Panc1 (cell line): ENCODE results near the gene NINL. TPM values are rescaled to one million over a fixed set of nuclear protein-coding genes. Genes with fewer than 3 reads are reported as not detected.

Experiments used
- ATAC-seq: fragments of 200-7000 bp; cut with Tn5 transposase; 2 replicates; pipeline ENCODE4 v1.9.1; 2020; ENCODE audit warnings: mild to moderate bottlenecking, moderate library complexity
- BruUV-seq: library from RNA; stranded (reverse); fragments of 400-500 nt; replicated peaks from 2 replicates; lab custom pipeline; 2021; lab: Mats Ljungman, UMichigan
- CTCF ChIA-PET: fragments of 300-600 bp; sonication (Branson Sonifier 250); formaldehyde crosslinking; loops from one replicate; lab custom pipeline; 2022; ENCODE audit warnings: antibody characterized with exemption; lab: Charles Lee
- POLR2A ChIA-PET: fragments of 300-600 bp; sonication (Branson Sonifier 250); formaldehyde crosslinking; loops from one replicate; lab custom pipeline; 2022; ENCODE audit warnings: antibody characterized with exemption; lab: Charles Lee
- DNase-seq: peaks from one replicate; pipeline ENCODE4 v3.0.0-alpha.2; 2010; ENCODE audit warnings: low read depth, low spot score
- H3K27ac ChIP-seq: 2 replicates; pipeline ENCODE4 v1.5.1; 2011; ENCODE audit warnings: mild to moderate bottlenecking, low read length, inconsistent platforms
- H3K27me3 ChIP-seq: fragments of 200-500 bp; sonication (Bioruptor generic); 2 replicates; pipeline ENCODE4 v1.6.0; 2014; ENCODE audit warnings: low read length, inconsistent platforms; ENCODE audit not compliant: control insufficient read depth, insufficient read depth
- H3K36me3 ChIP-seq: fragments of 200-500 bp; sonication (Bioruptor generic); 2 replicates; pipeline ENCODE4 v1.5.1; 2014; ENCODE audit warnings: inconsistent platforms, mild to moderate bottlenecking, low read length, moderate library complexity; ENCODE audit not compliant: control insufficient read depth, insufficient read depth
- H3K4me1 ChIP-seq: 2 replicates; pipeline ENCODE4 v1.5.1; 2011; ENCODE audit warnings: inconsistent platforms, mild to moderate bottlenecking, low read length, moderate library complexity; ENCODE audit not compliant: control insufficient read depth, insufficient read depth
- H3K4me3 ChIP-seq, 2 experiments: 2 replicates each; pipeline ENCODE4 v1.5.1; 2011 to 2012; ENCODE audit warnings: low read depth in 2 of 2, low read length in 2 of 2, mild to moderate bottlenecking in 2 of 2, inconsistent platforms in 1 of 2, moderate library complexity in 1 of 2
- H3K9me3 ChIP-seq: fragments of 200-500 bp; sonication (Bioruptor generic); 2 replicates; pipeline ENCODE4 v1.5.1; 2014; ENCODE audit warnings: low read depth, mild to moderate bottlenecking, inconsistent platforms, low read length, moderate library complexity; ENCODE audit not compliant: control insufficient read depth, insufficient read depth
- CTCF ChIP-seq: fragments of 450-650 bp; IDR thresholded peaks from 2 replicates; pipeline ENCODE4 v1.5.1; 2017; ENCODE audit warnings: mild to moderate bottlenecking
- POLR2AphosphoS5 ChIP-seq: IDR thresholded peaks from 2 replicates; pipeline ENCODE4 v1.6.1; 2012; ENCODE audit warnings: mild to moderate bottlenecking, low read depth, low read length, moderate library complexity
- REST ChIP-seq, 2 experiments: IDR thresholded peaks; 2 replicates each; pipeline ENCODE4 v1.6.1; 2011 to 2012; ENCODE audit warnings: low read depth in 2 of 2, control low read depth in 1 of 2, low read length in 1 of 2, mild to moderate bottlenecking in 1 of 2, moderate library complexity in 1 of 2; ENCODE audit not compliant: insufficient read depth in 1 of 2
- SIN3A ChIP-seq: IDR thresholded peaks from 2 replicates; pipeline ENCODE4 v1.6.1; 2012; ENCODE audit warnings: low read depth, mild to moderate bottlenecking, low read length, moderate library complexity, borderline replicate concordance; ENCODE audit not compliant: insufficient read depth
- TCF7L2 ChIP-seq: IDR thresholded peaks from 2 replicates; pipeline ENCODE4 v1.6.1; 2011; ENCODE audit warnings: mild to moderate bottlenecking, low read depth, low read length, inconsistent platforms
- in situ Hi-C: cut with HindIII; loops from 2 replicates; pipeline ENCODE4 v1.10.0; 2016; ENCODE audit warnings: low sequenced_read_pairs, low pct_unique_long_range_greater_than_20kb
- intact Hi-C: fragments of 100-400 bp; cut with micrococcal nuclease; formaldehyde crosslinking; loops from one replicate; pipeline ENCODE4 v1.10.0; 2022; ENCODE audit not compliant: unreplicated experiment
- total RNA-seq: library from RNA; stranded (reverse); gene quantifications from one replicate; pipeline ENCODE4 v1.2.1, GENCODE V29; 2021; ENCODE audit not compliant: unreplicated experiment

NINL gene
- total RNA-seq, 1 experiment from 2014 or later, result 25.0 TPM

DNA sequence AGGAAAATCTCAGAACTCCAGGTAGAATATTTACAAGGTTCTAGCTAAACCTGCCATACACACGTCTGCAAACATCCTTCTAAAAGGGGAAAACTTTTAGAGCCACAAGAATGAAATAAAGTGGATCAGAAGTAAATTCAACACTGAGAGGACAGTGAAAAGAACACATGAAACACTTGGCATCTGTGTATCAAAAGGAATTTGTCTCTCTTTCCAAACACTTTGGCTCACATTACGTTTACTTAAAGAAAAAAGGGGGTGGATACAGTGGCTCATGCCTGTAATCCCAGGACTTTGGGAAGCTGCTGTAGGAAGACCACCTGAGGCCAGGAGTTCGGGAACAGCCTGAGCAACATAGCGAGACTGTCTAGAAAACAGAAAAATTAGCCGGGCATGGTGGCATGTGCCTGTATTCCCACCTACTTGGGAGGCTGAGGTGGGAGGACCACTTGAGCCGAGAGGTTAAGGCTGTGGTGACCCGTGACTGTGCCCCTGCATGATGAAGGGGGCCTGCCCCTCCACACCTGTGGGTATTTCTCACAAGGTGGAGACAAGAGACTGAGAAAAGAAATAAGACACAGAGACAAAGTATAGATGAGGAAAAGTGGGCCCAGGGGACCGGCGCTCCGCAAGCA lies 35.4 kb downstream of the NINL start:
- no peaks in the 10 kb centered on the region for H3K36me3 ChIP-seq
- no TSS peak for BruUV-seq
- DNase-seq (no peak), ATAC-seq (no peak)
- POLR2A ChIA-PET, result no interaction called here
- H3K4me3 ChIP-seq, result no peak overlapping the region
- TF ChIP-seq TCF7L2 (no peak), POLR2AphosphoS5 (no peak), CTCF (no peak), REST (IDR thresholded peaks at IDR 0.05; ENCODE audit: insufficient read depth in 1 of 2, low read depth in 2 of 2, low read length in 1 of 2) (no peak), SIN3A (no peak)
- intact Hi-C loops, result no loop called here
- CTCF ChIA-PET, result no interaction called here
- in situ Hi-C loops, result no loop called here
- H3K27me3 ChIP-seq, result no peaks in the 10 kb centered on the region
- H3K4me1 ChIP-seq, result peaks cover 13% of the 10 kb centered on the region
- H3K27ac ChIP-seq, result no peak overlapping the region
- H3K9me3 ChIP-seq, result no peaks in the 10 kb centered on the region

DNA sequence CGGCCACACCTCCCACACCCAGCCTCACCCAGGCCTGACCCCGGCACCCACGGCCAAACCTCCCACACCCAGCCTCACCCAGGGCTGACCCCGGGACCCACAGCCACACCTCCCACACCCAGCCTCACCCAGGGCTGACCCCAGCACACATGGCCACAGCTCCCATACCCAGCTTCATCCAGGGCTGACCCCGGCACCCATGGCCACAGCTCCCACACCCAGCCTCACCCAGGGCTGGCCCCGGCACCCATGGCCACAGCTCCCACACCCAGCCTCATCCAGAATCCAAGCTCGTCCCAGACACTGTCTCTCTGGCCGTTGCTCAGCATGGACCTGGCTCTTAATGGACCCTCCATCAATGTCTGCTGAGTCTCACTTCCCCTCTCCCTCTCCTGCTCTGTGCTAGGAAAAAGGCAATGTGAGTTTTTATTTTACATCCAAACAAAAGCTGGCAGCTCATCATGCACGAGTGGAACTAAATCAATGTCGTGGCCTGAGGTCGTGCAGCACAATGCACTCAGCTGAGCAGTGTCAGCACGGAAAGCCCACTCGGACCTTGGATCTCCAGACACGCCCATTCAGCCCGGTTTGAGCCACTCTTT lies 36.1 kb downstream of the NINL start:
- in situ Hi-C loops, result no loop called here
- H3K4me3 ChIP-seq, result no peak overlapping the region
- no peak for TF ChIP-seq POLR2AphosphoS5
- TF ChIP-seq TCF7L2, result no peak
- no peak for TF ChIP-seq SIN3A
- no peak for TF ChIP-seq CTCF
- TF ChIP-seq REST (IDR thresholded peaks at IDR 0.05; ENCODE audit: insufficient read depth in 1 of 2, low read depth in 2 of 2, low read length in 1 of 2), result no peak
- DNase-seq (no peak), ATAC-seq (no peak)
- H3K27ac ChIP-seq, result no peak overlapping the region
- intact Hi-C loops, result no loop called here
- H3K9me3 ChIP-seq, result no peaks in the 10 kb centered on the region
- BruUV-seq, result no TSS peak
- H3K4me1 ChIP-seq, result peaks cover 13% of the 10 kb centered on the region
- POLR2A ChIA-PET, result no interaction called here
- no peaks in the 10 kb centered on the region for H3K36me3 ChIP-seq
- CTCF ChIA-PET, result no interaction called here
- no peaks in the 10 kb centered on the region for H3K27me3 ChIP-seq
